ENCODE results near the gene GBE1. TPM values are rescaled to one million over a fixed set of nuclear protein-coding genes. Genes with fewer than 3 reads are reported as not detected.

The GBE1 gene
- polyA plus RNA-seq, 3 donors, result 7.7 to 21.7 (median 19.1) TPM

DNA sequence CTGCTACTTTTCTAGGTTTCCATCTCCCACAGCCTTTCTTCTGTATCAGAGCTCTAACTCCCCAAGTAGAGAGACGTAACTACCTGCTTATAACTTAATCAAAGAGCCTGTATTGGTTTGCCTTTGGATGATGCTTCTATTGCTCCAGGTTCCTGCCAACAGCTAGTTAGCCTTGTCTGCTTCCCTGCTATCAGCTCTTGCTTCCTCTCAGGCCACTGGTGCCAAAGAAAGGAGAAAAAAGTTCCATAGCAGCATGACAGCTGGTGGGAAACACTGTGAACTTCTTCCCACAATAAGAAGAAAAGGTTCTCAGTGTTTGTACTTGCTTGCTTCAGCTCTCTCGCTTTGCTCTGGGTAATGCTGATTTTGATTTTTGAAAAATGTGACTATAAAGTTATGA lies 206.6 kb downstream of the GBE1 start:
- no peaks in the 10 kb centered on the region for H3K4me1 ChIP-seq (ENCODE audit: control insufficient read depth in 1 of 2, insufficient read depth in 2 of 2, low read length in 2 of 2)
- intact Hi-C loops (cut with micrococcal nuclease), result no loop called here
- no peak overlapping the region for H2AFZ ChIP-seq (ENCODE audit: insufficient read depth, low read depth, low read length, poor library complexity, severe bottlenecking)
- H3K9ac ChIP-seq (ENCODE audit: insufficient read depth, low read length, poor library complexity, severe bottlenecking), result no peak overlapping the region
- no peak overlapping the region for H3K4me3 ChIP-seq (replicated peaks in 1 of 3; ENCODE audit: low read depth in 2 of 3, low read length in 3 of 3)
- DNase-seq, result no peak
- Mint-ChIP-seq H3K9me3 (peaks cover 1 to 12% (median 4%) of the 10 kb centered on the region in 7 donors), H3K27ac (no peak overlapping the region), H3K36me3 (peaks cover 3 to 8% of the 10 kb centered on the region in 2 donors), H3K4me3 (no peak overlapping the region), H3K4me1 (peaks cover 11% of the 10 kb centered on the region), H3K27me3 (ENCODE audit: low read depth in 3 of 3) (peaks cover 0 to 2% (median 0%) of the 10 kb centered on the region in 3 donors)
- no peak overlapping the region for H3K27ac ChIP-seq (ENCODE audit: low read depth in 1 of 2, low read length in 2 of 2)
- H3K36me3 ChIP-seq (replicated peaks in 1 of 2; ENCODE audit: control insufficient read depth in 1 of 2, insufficient read depth in 2 of 2, low read length in 2 of 2), result no peaks in the 10 kb centered on the region
- H3K4me2 ChIP-seq (replicated peaks; ENCODE audit: extremely low read depth, low read length, poor library complexity, severe bottlenecking), result no peak overlapping the region
- no peaks in the 10 kb centered on the region for H3K79me2 ChIP-seq (ENCODE audit: insufficient read depth, low read length)
- no peaks in the 10 kb centered on the region for H3K27me3 ChIP-seq (ENCODE audit: control insufficient read depth in 2 of 2, insufficient read depth in 2 of 2, low read length in 2 of 2)
- WGBS (ENCODE audit: insufficient coverage), result 80% methylated on average over 1 of the region's 2 CpGs
- H4K20me1 ChIP-seq (ENCODE audit: insufficient read depth, low read length), result no peaks in the 10 kb centered on the region
- H3K9me3 ChIP-seq (replicated peaks in 1 of 2; ENCODE audit: control insufficient read depth in 1 of 2, insufficient read depth in 1 of 2, low read length in 2 of 2), result peaks cover 0 to 6% of the 10 kb centered on the region in 2 donors
- TF ChIP-seq, protein P1, sequence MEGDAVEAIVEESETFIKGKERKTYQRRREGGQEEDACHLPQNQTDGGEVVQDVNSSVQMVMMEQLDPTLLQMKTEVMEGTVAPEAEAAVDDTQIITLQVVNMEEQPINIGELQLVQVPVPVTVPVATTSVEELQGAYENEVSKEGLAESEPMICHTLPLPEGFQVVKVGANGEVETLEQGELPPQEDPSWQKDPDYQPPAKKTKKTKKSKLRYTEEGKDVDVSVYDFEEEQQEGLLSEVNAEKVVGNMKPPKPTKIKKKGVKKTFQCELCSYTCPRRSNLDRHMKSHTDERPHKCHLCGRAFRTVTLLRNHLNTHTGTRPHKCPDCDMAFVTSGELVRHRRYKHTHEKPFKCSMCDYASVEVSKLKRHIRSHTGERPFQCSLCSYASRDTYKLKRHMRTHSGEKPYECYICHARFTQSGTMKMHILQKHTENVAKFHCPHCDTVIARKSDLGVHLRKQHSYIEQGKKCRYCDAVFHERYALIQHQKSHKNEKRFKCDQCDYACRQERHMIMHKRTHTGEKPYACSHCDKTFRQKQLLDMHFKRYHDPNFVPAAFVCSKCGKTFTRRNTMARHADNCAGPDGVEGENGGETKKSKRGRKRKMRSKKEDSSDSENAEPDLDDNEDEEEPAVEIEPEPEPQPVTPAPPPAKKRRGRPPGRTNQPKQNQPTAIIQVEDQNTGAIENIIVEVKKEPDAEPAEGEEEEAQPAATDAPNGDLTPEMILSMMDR (IDR thresholded peaks at IDR 0.05), result no peak

GRCh38 chr3:81554388-81554787 lies 207.1 kb downstream of the GBE1 start:
- Histone ChIP-seq H3K27me3 (ENCODE audit: control insufficient read depth in 2 of 2, insufficient read depth in 2 of 2, low read length in 2 of 2) (no peaks in the 10 kb centered on the region), H3K79me2 (ENCODE audit: insufficient read depth, low read length) (no peaks in the 10 kb centered on the region), H3K27ac (ENCODE audit: low read depth in 1 of 2, low read length in 2 of 2) (no peak overlapping the region), H3K4me3 (replicated peaks in 1 of 3; ENCODE audit: low read depth in 2 of 3, low read length in 3 of 3) (no peak overlapping the region), H3K9me3 (replicated peaks in 1 of 2; ENCODE audit: control insufficient read depth in 1 of 2, insufficient read depth in 1 of 2, low read length in 2 of 2) (peaks cover 0 to 10% of the 10 kb centered on the region in 2 donors), H3K4me1 (ENCODE audit: control insufficient read depth in 1 of 2, insufficient read depth in 2 of 2, low read length in 2 of 2) (no peaks in the 10 kb centered on the region), H3K9ac (ENCODE audit: insufficient read depth, low read length, poor library complexity, severe bottlenecking) (no peak overlapping the region), H4K20me1 (ENCODE audit: insufficient read depth, low read length) (no peaks in the 10 kb centered on the region), H3K4me2 (replicated peaks; ENCODE audit: extremely low read depth, low read length, poor library complexity, severe bottlenecking) (no peak overlapping the region), H2AFZ (ENCODE audit: insufficient read depth, low read depth, low read length, poor library complexity, severe bottlenecking) (no peak overlapping the region), H3K36me3 (replicated peaks in 1 of 2; ENCODE audit: control insufficient read depth in 1 of 2, insufficient read depth in 2 of 2, low read length in 2 of 2) (no peaks in the 10 kb centered on the region)
- no peak for DNase-seq
- Mint-ChIP-seq H3K27ac (no peak overlapping the region), H3K4me3 (no peak overlapping the region), H3K9me3 (peaks cover 1 to 12% (median 4%) of the 10 kb centered on the region in 7 donors), H3K36me3 (peaks cover 3 to 7% of the 10 kb centered on the region in 2 donors), H3K27me3 (ENCODE audit: low read depth in 3 of 3) (peaks cover 0 to 2% (median 0%) of the 10 kb centered on the region in 3 donors), H3K4me1 (peaks cover 11% of the 10 kb centered on the region)
- TF ChIP-seq, protein P1 (IDR thresholded peaks at IDR 0.05), result no peak
- intact Hi-C loops (cut with micrococcal nuclease), result no loop called here
- no CpG with 5 or more reads among the region's 1 CpG for WGBS (ENCODE audit: insufficient coverage)

Data from CD14-positive monocyte (primary cell).